ENCODE measurements around the gene EGFL8. TPM values are rescaled to one million over a fixed set of nuclear protein-coding genes. Genes with fewer than 3 reads are reported as not detected.

The EGFL8 gene
- total RNA-seq, 1 donor from 2014 or later: 13.3 TPM

- intact Hi-C loops (cut with DNase I): loop anchor here (5.0 kb wide), 2 partner anchors 35 to 80 kb away; partner anchors contain the start of genes PPT2 and PRRT1
Observed at GRCh38 chr6:32117461-32117860, 46.9 kb upstream of the EGFL8 start.

DNA sequence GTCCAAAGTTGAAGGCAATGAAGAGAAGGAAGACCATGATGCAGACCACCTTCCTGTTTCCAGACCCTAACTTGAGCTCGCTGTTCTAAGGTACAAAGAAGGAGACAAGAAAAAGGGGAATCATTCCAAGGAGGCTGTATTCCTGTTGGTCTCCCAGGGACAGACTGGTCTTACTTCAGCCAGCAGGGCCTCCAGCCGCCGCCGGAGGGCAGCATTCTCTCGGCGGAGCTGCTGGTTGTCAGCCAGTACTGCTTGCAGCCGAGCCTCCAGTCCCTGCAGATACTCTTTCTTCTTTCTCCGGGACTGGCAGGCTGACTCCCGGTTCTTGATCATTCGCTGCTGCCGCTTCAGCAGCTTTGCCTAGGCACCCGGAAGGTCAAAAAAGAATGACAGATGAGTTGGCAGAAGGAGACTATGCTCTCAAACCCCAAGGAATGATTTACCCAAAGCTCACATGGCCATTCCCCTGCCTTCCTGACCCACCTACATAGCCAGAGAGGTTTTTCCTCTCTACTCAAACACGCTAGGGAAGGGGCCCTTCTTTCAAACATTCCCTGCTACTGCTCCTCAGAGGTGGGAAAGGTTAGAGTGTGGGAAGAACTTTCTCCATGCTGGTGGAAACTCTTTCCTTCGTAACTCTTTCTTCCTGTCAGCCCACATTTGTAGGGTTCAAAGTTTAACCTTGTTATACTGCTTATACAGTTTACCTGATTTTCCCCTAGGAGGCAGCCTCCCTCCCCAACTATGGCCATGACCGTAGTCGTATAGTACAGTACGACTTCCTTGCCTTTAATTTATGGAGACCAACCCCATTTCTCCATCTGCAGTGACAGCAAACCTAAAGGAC is 45.4 kb upstream of the EGFL8 start:
- TF ChIP-seq POLR2AphosphoS5 (IDR thresholded peaks at IDR 0.05; ENCODE audit: insufficient read depth in 1 of 2, low read depth in 1 of 2) (peak; percentile 56 to 71), POLR2A (IDR thresholded peaks at IDR 0.05) (no peak), CTCF (IDR thresholded peaks at IDR 0.05) (peak; percentile 73 to 89 (median 89))
- Histone ChIP-seq H3K9me3 (no peaks in the 10 kb centered on the region), H3K27ac (peak overlapping the region; percentile 34), H3K4me1 (peaks cover 16% of the 10 kb centered on the region), H3K4me3 (no peak overlapping the region), H3K36me3 (peaks cover 0 to 64% of the 10 kb centered on the region in 2 donors), H3K27me3 (no peaks in the 10 kb centered on the region)
- peak in 1 of 2 donors; percentile 90 for DNase-seq (ENCODE audit: extremely low spot score in 2 of 2)
- intact Hi-C loops (cut with DNase I): loop anchor here (5.0 kb wide), 2 partner anchors 33 to 78 kb away; partner anchors contain the start of genes PPT2 and PRRT1

More at GRCh38 chr6:32117461-32117860, 46.9 kb upstream of the EGFL8 start:
- Histone ChIP-seq H3K36me3 (peaks cover 0 to 56% of the 10 kb centered on the region in 2 donors), H3K4me3 (no peak overlapping the region), H3K27ac (no peak overlapping the region), H3K27me3 (no peaks in the 10 kb centered on the region), H3K4me1 (peaks cover 31% of the 10 kb centered on the region), H3K9me3 (no peaks in the 10 kb centered on the region)
- DNase-seq (ENCODE audit: extremely low spot score in 2 of 2): no peak
- TF ChIP-seq POLR2A (IDR thresholded peaks at IDR 0.05): no peak
- no peak for TF ChIP-seq POLR2AphosphoS5 (IDR thresholded peaks at IDR 0.05; ENCODE audit: insufficient read depth in 1 of 2, low read depth in 1 of 2)
- no peak for TF ChIP-seq CTCF (IDR thresholded peaks at IDR 0.05)

DNA sequence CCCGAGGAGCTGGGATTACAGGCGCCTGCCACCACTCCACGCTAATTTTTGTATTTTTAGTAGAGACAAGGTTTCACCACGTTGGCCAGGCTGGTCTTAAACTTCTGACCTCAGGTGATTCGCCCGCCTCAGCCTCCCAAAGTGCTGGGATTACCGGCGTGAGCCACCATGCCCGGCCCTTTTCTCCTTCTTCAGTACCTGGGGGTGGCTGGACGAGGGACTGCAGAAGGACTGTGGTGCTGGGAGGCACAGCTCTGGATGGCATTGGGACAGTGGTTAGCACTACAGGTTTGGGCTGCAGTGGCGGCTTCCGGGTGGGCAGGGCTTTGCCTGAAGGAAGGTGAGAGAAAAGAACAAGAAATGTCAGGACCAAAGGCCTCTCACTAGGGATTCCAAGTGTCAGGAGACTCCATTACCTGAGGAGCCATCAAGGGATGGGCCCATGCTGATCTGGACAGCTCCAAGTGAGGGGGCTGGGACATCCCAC is 43.8 kb upstream of the EGFL8 start:
- Histone ChIP-seq H3K4me1 (peaks cover 6% of the 10 kb centered on the region), H3K27ac (no peak overlapping the region), H3K4me3 (no peak overlapping the region), H3K27me3 (no peaks in the 10 kb centered on the region), H3K9me3 (no peaks in the 10 kb centered on the region), H3K36me3 (peaks cover 0 to 76% of the 10 kb centered on the region in 2 donors)
- TF ChIP-seq POLR2A (IDR thresholded peaks at IDR 0.05) (no peak), POLR2AphosphoS5 (IDR thresholded peaks at IDR 0.05; ENCODE audit: insufficient read depth in 1 of 2, low read depth in 1 of 2) (no peak), CTCF (IDR thresholded peaks at IDR 0.05) (no peak)
- intact Hi-C loops (cut with DNase I): loop anchor here (10.0 kb wide), 2 partner anchors 54 to 124 kb away; partner anchors contain the start of genes AGPAT1 and RNF5
- DNase-seq (ENCODE audit: extremely low spot score in 2 of 2): peak in 1 of 2 donors; percentile 84

DNA sequence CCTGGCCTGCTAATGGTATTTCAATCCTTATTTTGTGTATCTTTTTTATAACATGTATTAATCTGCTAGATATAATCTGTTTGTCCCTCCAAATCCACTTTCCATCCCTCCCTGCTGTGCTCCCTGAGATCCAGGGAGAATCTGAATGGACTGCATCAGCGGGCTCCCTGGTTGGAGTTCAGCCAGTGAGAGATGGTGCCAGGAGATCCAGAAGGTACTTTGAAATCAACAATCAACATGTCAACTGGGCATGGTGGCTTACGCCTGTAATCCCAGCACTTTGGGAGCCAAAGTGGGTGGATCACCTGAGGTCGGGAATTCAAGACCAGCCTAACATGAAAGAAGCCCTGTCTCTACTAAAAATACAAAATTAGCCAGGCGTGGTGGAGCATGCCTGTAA is 40.7 kb upstream of the EGFL8 start:
- Histone ChIP-seq H3K27ac (no peak overlapping the region), H3K36me3 (peaks cover 0 to 60% of the 10 kb centered on the region in 2 donors), H3K4me1 (peaks cover 27% of the 10 kb centered on the region), H3K9me3 (no peaks in the 10 kb centered on the region), H3K4me3 (no peak overlapping the region), H3K27me3 (no peaks in the 10 kb centered on the region)
- no peak for DNase-seq (ENCODE audit: extremely low spot score in 2 of 2)
- no peak for TF ChIP-seq POLR2AphosphoS5 (IDR thresholded peaks at IDR 0.05; ENCODE audit: insufficient read depth in 1 of 2, low read depth in 1 of 2)
- TF ChIP-seq CTCF (IDR thresholded peaks at IDR 0.05): no peak
- no peak for TF ChIP-seq POLR2A (IDR thresholded peaks at IDR 0.05)
- intact Hi-C loops (cut with DNase I): loop anchor here (10.0 kb wide), 2 partner anchors 51 to 121 kb away; partner anchors contain the start of genes AGPAT1 and RNF5
